H9 (cell line): ENCODE measurements around the gene PDZD7. TPM values are rescaled to one million over a fixed set of nuclear protein-coding genes. Genes with fewer than 3 reads are reported as not detected.

Source experiments
- DNase-seq: peaks from one replicate; pipeline ENCODE4 v3.0.0-alpha.2; 2017
- H2AFZ ChIP-seq: one replicate; pipeline ENCODE4 v1.6.1; 2013; ENCODE audit warnings: mild to moderate bottlenecking, low read length, control low read depth, moderate library complexity
- H2AK5ac ChIP-seq: 2 replicates; pipeline ENCODE4 v1.6.1; 2013; ENCODE audit warnings: low read length, control low read depth, mixed read lengths; ENCODE audit not compliant: insufficient read length
- H2BK120ac ChIP-seq: one replicate; pipeline ENCODE4 v1.6.1; 2013; ENCODE audit warnings: low read depth, mild to moderate bottlenecking, low read length, control low read depth, inconsistent platforms; ENCODE audit not compliant: poor library complexity, severe bottlenecking
- H2BK12ac ChIP-seq: 2 replicates; pipeline ENCODE4 v1.6.1; 2013; ENCODE audit warnings: low read length, control low read depth, mixed read lengths, low read depth; ENCODE audit not compliant: insufficient read length
- H2BK15ac ChIP-seq: 2 replicates; pipeline ENCODE4 v1.6.1; 2013; ENCODE audit warnings: low read depth, low read length, control low read depth
- H2BK20ac ChIP-seq: one replicate; pipeline ENCODE4 v1.6.1; 2013; ENCODE audit warnings: low read depth, mild to moderate bottlenecking, low read length, control low read depth, inconsistent platforms; ENCODE audit not compliant: poor library complexity, severe bottlenecking
- H2BK5ac ChIP-seq: 2 replicates; pipeline ENCODE4 v1.6.1; 2013; ENCODE audit warnings: low read length, control low read depth, mixed read lengths; ENCODE audit not compliant: insufficient read length
- H3K14ac ChIP-seq: 2 replicates; pipeline ENCODE4 v1.6.1; 2013; ENCODE audit warnings: low read length, control low read depth; ENCODE audit not compliant: insufficient read depth
- H3K18ac ChIP-seq: 2 replicates; pipeline ENCODE4 v1.6.1; 2013; ENCODE audit warnings: low read depth, mild to moderate bottlenecking, mixed read lengths, low read length, control low read depth; ENCODE audit not compliant: insufficient read length
- H3K23ac ChIP-seq: 2 replicates; pipeline ENCODE4 v1.6.1; 2013; ENCODE audit warnings: low read length, control low read depth, mixed read lengths, low read depth; ENCODE audit not compliant: insufficient read length
- H3K23me2 ChIP-seq: 2 replicates; pipeline ENCODE4 v1.6.1; 2013; ENCODE audit warnings: low read depth, mild to moderate bottlenecking, mixed read lengths, low read length, control low read depth; ENCODE audit not compliant: insufficient read length, poor library complexity, severe bottlenecking
- H3K27ac ChIP-seq: 2 replicates; pipeline ENCODE4 v1.5.1; 2013; ENCODE audit warnings: low read length, control low read depth, mixed read lengths, low read depth; ENCODE audit not compliant: insufficient read length
- H3K27me3 ChIP-seq: 2 replicates; pipeline ENCODE4 v1.6.1; 2013; ENCODE audit warnings: low read length, control low read depth, inconsistent platforms; ENCODE audit not compliant: insufficient read depth
- H3K4ac ChIP-seq: 2 replicates; pipeline ENCODE4 v1.6.1; 2013; ENCODE audit warnings: low read depth, mild to moderate bottlenecking, control low read depth, inconsistent platforms, low read length, moderate library complexity
- H3K4me1 ChIP-seq: 2 replicates; pipeline ENCODE4 v1.6.1; 2013; ENCODE audit warnings: low read length, control low read depth, inconsistent platforms; ENCODE audit not compliant: insufficient read depth
- H3K4me2 ChIP-seq: 2 replicates; pipeline ENCODE4 v1.6.1; 2013; ENCODE audit warnings: low read length, control low read depth, mixed read lengths; ENCODE audit not compliant: insufficient read length, insufficient read depth
- H3K56ac ChIP-seq: 2 replicates; pipeline ENCODE4 v1.6.1; 2013; ENCODE audit warnings: low read depth, mild to moderate bottlenecking, mixed read lengths, low read length, control low read depth; ENCODE audit not compliant: insufficient read length
- H3K79me1 ChIP-seq: 2 replicates; pipeline ENCODE4 v1.6.1; 2013; ENCODE audit warnings: low read depth, mild to moderate bottlenecking, moderate library complexity, low read length, control low read depth, inconsistent platforms; ENCODE audit not compliant: insufficient read depth, poor library complexity, severe bottlenecking
- H3K79me2 ChIP-seq: 2 replicates; pipeline ENCODE4 v1.6.1; 2013; ENCODE audit warnings: low read length, control low read depth, inconsistent platforms; ENCODE audit not compliant: insufficient read depth
- H3K9ac ChIP-seq: 2 replicates; pipeline ENCODE4 v1.6.1; 2013; ENCODE audit warnings: low read length, control low read depth, mixed read lengths; ENCODE audit not compliant: insufficient read length; ENCODE audit errors: extremely low read depth
- H3K9me3 ChIP-seq: one replicate; pipeline ENCODE4 v1.6.1; 2013; ENCODE audit warnings: low read depth, low read length, inconsistent platforms; ENCODE audit not compliant: control insufficient read depth
- H3T11ph ChIP-seq: one replicate; pipeline ENCODE4 v1.6.1; 2013; ENCODE audit warnings: mild to moderate bottlenecking, low read length, control low read depth, inconsistent platforms
- H4K20me1 ChIP-seq: one replicate; pipeline ENCODE4 v1.6.1; 2013; ENCODE audit not compliant: control insufficient read depth, insufficient read length, insufficient read depth
- H4K5ac ChIP-seq: 2 replicates; pipeline ENCODE4 v1.6.1; 2013; ENCODE audit warnings: low read depth, mild to moderate bottlenecking, mixed read lengths, low read length, control low read depth; ENCODE audit not compliant: insufficient read length
- H4K8ac ChIP-seq: replicated peaks from 2 replicates; pipeline ENCODE4 v1.6.1; 2013; ENCODE audit warnings: low read length, control low read depth, mixed read lengths, low read depth; ENCODE audit not compliant: insufficient read length
- H4K91ac ChIP-seq: 2 replicates; pipeline ENCODE4 v1.6.1; 2013; ENCODE audit warnings: low read depth, mild to moderate bottlenecking, moderate library complexity, mixed read lengths, low read length, control low read depth; ENCODE audit not compliant: insufficient read length
- H3K27ac Mint-ChIP-seq, 3 experiments: 2 replicates in 2 of 3; 3 replicates in 1 of 3; pipeline ENCODE4 v1.8.0; 2020 to 2021; ENCODE audit warnings: mixed read lengths in 3 of 3, mild to moderate bottlenecking in 1 of 3, moderate library complexity in 1 of 3
- H3K27me3 Mint-ChIP-seq: 2 replicates; pipeline ENCODE4 v1.8.0; 2021; ENCODE audit warnings: low read depth, mild to moderate bottlenecking, moderate library complexity, mixed read lengths
- H3K36me3 Mint-ChIP-seq, 3 experiments: 2 replicates in 2 of 3; 3 replicates in 1 of 3; pipeline ENCODE4 v1.8.0; 2020 to 2021; ENCODE audit warnings: low read depth in 3 of 3, mixed read lengths in 3 of 3; ENCODE audit not compliant: insufficient read depth in 1 of 3
- H3K4me1 Mint-ChIP-seq, 2 experiments: 2 replicates each; pipeline ENCODE4 v1.8.0; 2020; ENCODE audit warnings: mixed read lengths in 2 of 2
- H3K4me3 Mint-ChIP-seq, 2 experiments: 2 replicates in 1 of 2; 3 replicates in 1 of 2; pipeline ENCODE4 v1.8.0; 2020 to 2021; ENCODE audit warnings: mild to moderate bottlenecking in 2 of 2, mixed read lengths in 2 of 2, moderate library complexity in 1 of 2
- H3K9me3 Mint-ChIP-seq, 2 experiments: 2 replicates in 1 of 2; 3 replicates in 1 of 2; pipeline ENCODE4 v1.8.0; 2020; ENCODE audit warnings: mild to moderate bottlenecking in 2 of 2, mixed read lengths in 2 of 2, moderate library complexity in 1 of 2
- CTCF ChIP-seq: fragments of 200-600 bp; sonication (generic); conservative IDR thresholded peaks from 3 replicates; pipeline ENCODE4 v1.8.0; 2021; ENCODE audit warnings: antibody characterized with exemption, mild to moderate bottlenecking
- WGBS: extraction: QIAGEN DNeasy Blood & Tissue Kit; methylation state at CpG from one replicate; pipeline ENCODE4 v1.1.7; 2013; ENCODE audit warnings: missing lambda C conversion rate, low lambda C conversion rate, mixed read lengths; ENCODE audit not compliant: insufficient read length; ENCODE audit errors: extremely low coverage; 5-methylcytosine and 5-hydroxymethylcytosine counted together
- total RNA-seq: library from RNA; stranded (reverse); gene quantifications from 2 replicates; pipeline ENCODE4 v1.2.1, GENCODE V29; 2021

The PDZD7 gene
- total RNA-seq, 1 experiment from 2014 or later: 2.0 TPM

DNA sequence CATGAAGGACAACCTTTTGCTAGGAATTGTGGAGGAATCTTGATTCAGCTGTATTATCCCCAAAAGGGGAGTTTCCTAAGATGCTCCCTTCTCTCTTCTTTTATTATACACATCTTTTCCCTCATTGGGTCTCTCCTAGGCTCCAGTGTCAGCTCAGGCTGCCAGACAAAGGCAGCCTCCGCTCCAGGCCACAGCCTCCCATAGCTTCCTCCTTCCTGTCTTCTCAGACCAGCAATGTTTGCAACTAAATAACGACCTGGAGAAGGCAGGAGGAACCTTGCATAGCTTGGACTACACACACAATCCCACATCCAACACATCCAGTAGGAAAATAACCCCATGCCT is 12.4 kb upstream of the PDZD7 start:
- peaks cover 17% of the 10 kb centered on the region for H3K23me2 ChIP-seq
- no peak overlapping the region for H2BK12ac ChIP-seq
- H3K4me2 ChIP-seq: peak overlapping the region; percentile 65
- H2AK5ac ChIP-seq: no peak overlapping the region
- H3K23ac ChIP-seq: no peak overlapping the region
- no peak overlapping the region for H3T11ph ChIP-seq
- no peaks in the 10 kb centered on the region for H3K79me2 ChIP-seq
- H3K9ac ChIP-seq: peak overlapping the region; percentile 4
- no peak overlapping the region for H2BK120ac ChIP-seq
- TF ChIP-seq CTCF: no peak
- H3K18ac ChIP-seq: peak overlapping the region; percentile 5
- WGBS: no CpG with 5 or more reads among the region's 2 CpGs
- H3K27ac Mint-ChIP-seq: peak overlapping the region in 1 of 3 experiments; percentile 98; a peak in 1 of 7 replicates
- H4K91ac ChIP-seq: no peak overlapping the region
- no peak overlapping the region for H4K5ac ChIP-seq
- H3K4me1 ChIP-seq: peaks cover 2% of the 10 kb centered on the region; the same call in 1 of the 2 replicates
- H2BK20ac ChIP-seq: no peak overlapping the region
- H2BK15ac ChIP-seq: no peak overlapping the region
- H3K14ac ChIP-seq: peak overlapping the region; percentile 70
- H3K4me3 Mint-ChIP-seq: peak overlapping the region; percentile 90 to 95
- H3K27ac ChIP-seq: no peak overlapping the region
- H3K56ac ChIP-seq: no peak overlapping the region
- H4K8ac ChIP-seq: no peak overlapping the region
- H3K9me3 Mint-ChIP-seq: peaks cover 0 to 3% of the 10 kb centered on the region in 2 experiments; a peak in 1 of 5 replicates
- DNase-seq: no peak
- no peak overlapping the region for H3K4ac ChIP-seq
- H3K79me1 ChIP-seq: no peaks in the 10 kb centered on the region
- peaks cover 0 to 3% (median 0%) of the 10 kb centered on the region in 3 experiments; a peak in 2 of 7 replicates for H3K36me3 Mint-ChIP-seq
- peaks cover 66% of the 10 kb centered on the region for H3K27me3 Mint-ChIP-seq
- H3K27me3 ChIP-seq: peaks cover 30% of the 10 kb centered on the region; the same call in 1 of the 2 replicates
- H2AFZ ChIP-seq: no peak overlapping the region
- peaks cover 30 to 45% of the 10 kb centered on the region in 2 experiments for H3K4me1 Mint-ChIP-seq
- no peaks in the 10 kb centered on the region for H3K9me3 ChIP-seq
- H2BK5ac ChIP-seq: no peak overlapping the region
- no peaks in the 10 kb centered on the region for H4K20me1 ChIP-seq
